Neuronal stem cell (in vitro differentiated cells): Measurements from ENCODE around the gene RTN4.
A peak's percentile ranks its signal among the peaks of the same experiment; 100 is the strongest.

ENCODE experiments used
- DNase-seq: peaks from one replicate; pipeline ENCODE4 v3.0.0-alpha.2; 2013; ENCODE audit warnings: low spot score
- H2AFZ ChIP-seq: one replicate; pipeline ENCODE4 v1.6.1; 2013; ENCODE audit warnings: mild to moderate bottlenecking, low read length, inconsistent platforms
- H2AK5ac ChIP-seq: 2 replicates; pipeline ENCODE4 v1.6.1; 2013; ENCODE audit warnings: low read depth, mild to moderate bottlenecking, inconsistent platforms, low read length, moderate library complexity, mixed read lengths
- H2BK120ac ChIP-seq: 2 replicates; pipeline ENCODE4 v1.6.1; 2013; ENCODE audit warnings: low read depth, mild to moderate bottlenecking, inconsistent platforms, low read length, moderate library complexity, mixed read lengths
- H2BK12ac ChIP-seq: one replicate; pipeline ENCODE4 v1.6.1; 2013; ENCODE audit warnings: low read length, inconsistent platforms
- H2BK15ac ChIP-seq: 2 replicates; pipeline ENCODE4 v1.6.1; 2013; ENCODE audit warnings: mild to moderate bottlenecking, low read length, inconsistent platforms, mixed read lengths
- H2BK5ac ChIP-seq: one replicate; pipeline ENCODE4 v1.6.1; 2013; ENCODE audit warnings: inconsistent platforms, mild to moderate bottlenecking, low read length, moderate library complexity
- H3K14ac ChIP-seq: one replicate; pipeline ENCODE4 v1.6.1; 2013; ENCODE audit warnings: low read length, inconsistent platforms
- H3K18ac ChIP-seq: 2 replicates; pipeline ENCODE4 v1.6.1; 2013; ENCODE audit warnings: low read length, inconsistent platforms
- H3K23ac ChIP-seq: 2 replicates; pipeline ENCODE4 v1.6.1; 2013; ENCODE audit warnings: low read depth, mild to moderate bottlenecking, mixed read lengths, low read length, inconsistent platforms; ENCODE audit not compliant: poor library complexity
- H3K27ac ChIP-seq: replicated peaks from 3 replicates; pipeline ENCODE4 v1.5.1; 2013; ENCODE audit warnings: low read length, inconsistent platforms
- H3K27me3 ChIP-seq, 3 experiments: 2 replicates each; pipeline ENCODE4 v1.6.1; 2013; ENCODE audit warnings: low read length in 3 of 3, mild to moderate bottlenecking in 2 of 3, inconsistent platforms in 1 of 3, low read depth in 1 of 3, mixed read lengths in 1 of 3, moderate library complexity in 1 of 3; ENCODE audit not compliant: control insufficient read depth in 3 of 3, insufficient read depth in 3 of 3
- H3K36me3 ChIP-seq, 2 donors: replicated peaks in 1 of 2; 2 replicates each; pipeline ENCODE4 v1.6.1; 2013; ENCODE audit warnings: low read length in 2 of 2; ENCODE audit not compliant: control insufficient read depth in 2 of 2, insufficient read depth in 2 of 2
- H3K4ac ChIP-seq: 2 replicates; pipeline ENCODE4 v1.6.1; 2013; ENCODE audit warnings: inconsistent platforms, mild to moderate bottlenecking, low read length, moderate library complexity
- H3K4me1 ChIP-seq, 2 donors: 1 replicate in 1 of 2; 2 replicates in 1 of 2; pipeline ENCODE4 v1.6.1; 2013; ENCODE audit warnings: low read length in 2 of 2, low read depth in 1 of 2; ENCODE audit not compliant: control insufficient read depth in 2 of 2, insufficient read depth in 1 of 2
- H3K4me2 ChIP-seq: one replicate; pipeline ENCODE4 v1.6.1; 2013; ENCODE audit warnings: mild to moderate bottlenecking, low read length, inconsistent platforms; ENCODE audit not compliant: insufficient read depth, poor library complexity, severe bottlenecking
- H3K4me3 ChIP-seq, 2 donors: 2 replicates each; pipeline ENCODE4 v1.5.1; 2013; ENCODE audit warnings: low read length in 2 of 2, mild to moderate bottlenecking in 2 of 2, inconsistent platforms in 1 of 2, moderate library complexity in 1 of 2
- H3K79me1 ChIP-seq: one replicate; pipeline ENCODE4 v1.6.1; 2013; ENCODE audit warnings: low read depth, mild to moderate bottlenecking, inconsistent platforms, low read length, moderate library complexity
- H3K9ac ChIP-seq: one replicate; pipeline ENCODE4 v1.6.1; 2013; ENCODE audit warnings: mild to moderate bottlenecking, low read depth, low read length, inconsistent platforms; ENCODE audit not compliant: poor library complexity
- H3K9me3 ChIP-seq, 2 donors: replicated peaks in 1 of 2; 2 replicates each; pipeline versions ENCODE3 to v1.6.1; 2013; ENCODE audit warnings: low read length in 2 of 2, mild to moderate bottlenecking in 2 of 2, inconsistent platforms in 1 of 2, low read depth in 1 of 2, mixed read lengths in 1 of 2, moderate library complexity in 1 of 2; ENCODE audit not compliant: control insufficient read depth in 2 of 2, insufficient read depth in 1 of 2
- H4K8ac ChIP-seq: one replicate; pipeline ENCODE4 v1.6.1; 2013; ENCODE audit warnings: low read depth, mild to moderate bottlenecking, inconsistent platforms, low read length, moderate library complexity
- H4K91ac ChIP-seq: one replicate; pipeline ENCODE4 v1.6.1; 2013; ENCODE audit warnings: low read length, low read depth, mild to moderate bottlenecking, inconsistent platforms; ENCODE audit not compliant: poor library complexity
- WGBS, 2 donors: extraction: QIAGEN DNeasy Blood & Tissue Kit; methylation state at CpG; one replicate each; pipeline ENCODE4 v1.1.7; 2013; ENCODE audit warnings: missing lambda C conversion rate in 2 of 2, mixed read lengths in 1 of 2; ENCODE audit not compliant: insufficient read length in 2 of 2, insufficient replicate concordance in 1 of 2; ENCODE audit errors: extremely low coverage in 2 of 2; 5-methylcytosine and 5-hydroxymethylcytosine counted together

RTN4 gene

GRCh38 chr2:55051026-55051866 lies 995 bp upstream of the RTN4 start:
- Histone ChIP-seq H2AK5ac (no peak overlapping the region), H4K8ac (no peak overlapping the region), H3K9me3 (no peaks in the 10 kb centered on the region), H3K4me1 (peaks cover 1 to 16% of the 10 kb centered on the region in 2 donors), H2AFZ (peak overlapping the region; percentile 74), H3K4ac (no peak overlapping the region), H3K9ac (no peak overlapping the region), H3K23ac (no peak overlapping the region), H3K18ac (no peak overlapping the region), H3K27ac (peak overlapping the region; percentile 33), H2BK5ac (no peak overlapping the region), H2BK120ac (no peak overlapping the region), H3K4me3 (peak overlapping the region; percentile 71 to 97), H3K4me2 (peak overlapping the region; percentile 60), H4K91ac (no peak overlapping the region), H2BK12ac (no peak overlapping the region), H3K14ac (no peak overlapping the region), H3K27me3 (no peaks in the 10 kb centered on the region), H3K79me1 (peaks cover 2% of the 10 kb centered on the region), H2BK15ac (no peak overlapping the region), H3K36me3 (peaks cover 0 to 8% of the 10 kb centered on the region in 2 donors)
- WGBS, 2 donors: no CpG with 5 or more reads among the region's 9 CpGs
- DNase-seq: peak; percentile 51

- Histone ChIP-seq H3K4me1 (peaks cover 1 to 19% of the 10 kb centered on the region in 2 donors), H3K23ac (peak overlapping the region; percentile 97), H3K4me3 (peak overlapping the region; percentile 93 to 97), H2AFZ (peak overlapping the region; percentile 80), H3K14ac (peak overlapping the region; percentile 98), H3K4ac (no peak overlapping the region), H2BK15ac (peak overlapping the region; percentile 99), H2BK5ac (peak overlapping the region; percentile 97), H2BK120ac (no peak overlapping the region), H3K9me3 (no peaks in the 10 kb centered on the region), H3K27me3 (no peaks in the 10 kb centered on the region), H3K79me1 (peaks cover 2% of the 10 kb centered on the region), H4K91ac (no peak overlapping the region), H4K8ac (no peak overlapping the region), H3K36me3 (peaks cover 0 to 8% of the 10 kb centered on the region in 2 donors), H3K9ac (peak overlapping the region; percentile 97), H3K18ac (peak overlapping the region; percentile 99), H2BK12ac (no peak overlapping the region), H2AK5ac (peak overlapping the region; percentile 68), H3K4me2 (peak overlapping the region; percentile 42), H3K27ac (peak overlapping the region; percentile 97)
- no peak for DNase-seq
- no CpG with 5 or more reads among the region's 35 CpGs for WGBS, 2 donors
Observed at GRCh38 chr2:55049821-55050099, 491 bp downstream of the RTN4 start.

DNA sequence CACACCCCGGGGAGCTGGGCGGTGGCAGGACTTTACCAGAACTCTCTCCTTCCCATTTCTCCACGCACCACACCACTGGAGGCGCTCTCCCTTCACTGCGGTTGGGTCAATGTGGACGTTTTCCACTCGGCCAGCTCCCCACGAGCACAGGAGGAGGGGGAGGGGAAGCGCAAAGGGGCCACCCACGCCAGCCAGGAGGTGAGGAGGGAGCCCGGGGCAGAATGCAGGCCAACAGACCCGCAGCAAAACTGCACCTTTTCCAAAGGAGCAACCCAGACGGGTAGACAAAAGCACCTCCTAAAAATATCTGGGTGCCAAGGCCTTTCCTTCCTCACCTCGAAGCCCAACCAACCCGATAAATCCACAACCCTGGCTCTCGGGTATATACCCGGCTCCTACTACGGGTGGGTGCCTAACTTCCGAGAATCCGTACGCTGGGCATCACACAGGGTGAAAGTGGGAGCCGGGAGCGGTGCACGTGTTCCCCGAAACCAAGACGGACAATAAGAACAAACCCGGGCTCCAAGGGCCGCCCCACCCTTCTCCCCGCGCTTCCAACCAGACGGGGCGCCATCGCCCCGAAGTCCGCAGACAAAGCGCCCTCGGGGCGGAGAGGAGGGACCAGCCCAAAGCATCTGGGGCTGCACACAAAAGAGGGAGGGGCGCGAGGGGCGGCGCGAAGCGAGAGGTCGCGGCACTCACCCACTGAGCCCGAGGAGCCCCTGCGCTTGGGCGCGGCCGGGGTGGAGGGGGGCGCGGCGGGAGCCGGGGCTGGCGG lies 1.0 kb downstream of the RTN4 start:
- Histone ChIP-seq H3K79me1 (peaks cover 2% of the 10 kb centered on the region), H3K14ac (peak overlapping the region; percentile 67), H2AK5ac (peak overlapping the region; percentile 68), H3K18ac (peak overlapping the region; percentile 99), H4K8ac (no peak overlapping the region), H2BK12ac (no peak overlapping the region), H3K9ac (peak overlapping the region; percentile 97), H3K4ac (peak overlapping the region; percentile 81), H3K27me3 (no peaks in the 10 kb centered on the region), H3K4me2 (peak overlapping the region; percentile 71), H3K4me1 (peaks cover 1 to 19% of the 10 kb centered on the region in 2 donors), H2BK15ac (peak overlapping the region; percentile 99), H3K9me3 (no peaks in the 10 kb centered on the region), H3K36me3 (peaks cover 0 to 8% of the 10 kb centered on the region in 2 donors), H2AFZ (peak overlapping the region; percentile 80), H3K4me3 (peak overlapping the region; percentile 93 to 97), H3K27ac (peak overlapping the region; percentile 97), H3K23ac (peak overlapping the region; percentile 97), H2BK5ac (peak overlapping the region; percentile 97), H2BK120ac (peak overlapping the region; percentile 35), H4K91ac (peak overlapping the region; percentile 82)
- DNase-seq: peak; percentile 71
- WGBS, 2 donors: no CpG with 5 or more reads among the region's 56 CpGs

GRCh38 chr2:55048508-55049042 lies 1.7 kb downstream of the RTN4 start:
- WGBS, 2 donors: no CpG with 5 or more reads among the region's 16 CpGs
- Histone ChIP-seq H3K4me3 (peak overlapping the region; percentile 93 to 97), H3K4ac (no peak overlapping the region), H3K4me1 (peaks cover 1 to 19% of the 10 kb centered on the region in 2 donors), H2BK5ac (no peak overlapping the region), H3K14ac (no peak overlapping the region), H2BK120ac (no peak overlapping the region), H2AFZ (peak overlapping the region; percentile 80), H3K18ac (peak overlapping the region; percentile 32), H3K23ac (peak overlapping the region; percentile 97), H2BK12ac (no peak overlapping the region), H3K79me1 (peaks cover 4% of the 10 kb centered on the region), H3K9me3 (no peaks in the 10 kb centered on the region), H4K91ac (peak overlapping the region; percentile 82), H3K27me3 (no peaks in the 10 kb centered on the region), H4K8ac (no peak overlapping the region), H2AK5ac (peak overlapping the region; percentile 47), H3K36me3 (peaks cover 0 to 8% of the 10 kb centered on the region in 2 donors), H3K9ac (peak overlapping the region; percentile 97), H3K27ac (no peak overlapping the region), H2BK15ac (peak overlapping the region; percentile 21), H3K4me2 (peak overlapping the region; percentile 71)
- DNase-seq: no peak
